GM18502 (cell line): Measurements from ENCODE around the gene CTXND1.

Source experiments
- ATAC-seq: cut with Tn5 transposase; IDR thresholded peaks from one replicate; pipeline ENCODE4 v1.9.1; 2021; ENCODE audit warnings: mild to moderate bottlenecking; ENCODE audit not compliant: unreplicated experiment, poor library complexity

Gene CTXND1

GRCh38 chr15:80184554-80184953 is 67.5 kb downstream of the CTXND1 start:
- ATAC-seq: no peak

GRCh38 chr15:80183886-80184285 is 68.1 kb downstream of the CTXND1 start:
- ATAC-seq: no peak

GRCh38 chr15:80183306-80183705 is 68.7 kb downstream of the CTXND1 start:
- no peak for ATAC-seq

- ATAC-seq: no peak
Observed at GRCh38 chr15:80182611-80183261, 69.3 kb downstream of the CTXND1 start.

- ATAC-seq: no peak
Observed at GRCh38 chr15:80180986-80181385, 71.0 kb downstream of the CTXND1 start.

- ATAC-seq: no peak
Observed at GRCh38 chr15:80180468-80180867, 71.5 kb downstream of the CTXND1 start.

- no peak for ATAC-seq
Observed at GRCh38 chr15:80179935-80180334, 72.1 kb downstream of the CTXND1 start.

GRCh38 chr15:80179025-80179759 is 72.8 kb downstream of the CTXND1 start:
- ATAC-seq: no peak

GRCh38 chr15:80177156-80177555 is 74.9 kb downstream of the CTXND1 start:
- ATAC-seq: no peak

- no peak for ATAC-seq
Observed at GRCh38 chr15:80176443-80176842, 75.6 kb downstream of the CTXND1 start.

- ATAC-seq: no peak
Observed at GRCh38 chr15:80175436-80175835, 76.6 kb downstream of the CTXND1 start.

GRCh38 chr15:80174017-80174746 is 77.8 kb downstream of the CTXND1 start:
- ATAC-seq: no peak

GRCh38 chr15:80173022-80173759 is 78.8 kb downstream of the CTXND1 start:
- ATAC-seq: peak; percentile 55

- no peak for ATAC-seq
Observed at GRCh38 chr15:80172401-80172800, 79.6 kb downstream of the CTXND1 start.

- no peak for ATAC-seq
Observed at GRCh38 chr15:80171787-80172186, 80.2 kb downstream of the CTXND1 start.

- ATAC-seq: no peak
Observed at GRCh38 chr15:80170596-80170995, 81.4 kb downstream of the CTXND1 start.

- ATAC-seq: no peak
Observed at GRCh38 chr15:80169768-80170357, 82.2 kb downstream of the CTXND1 start.

GRCh38 chr15:80168421-80168820 is 83.6 kb downstream of the CTXND1 start:
- no peak for ATAC-seq

GRCh38 chr15:80167936-80168335 is 84.1 kb downstream of the CTXND1 start:
- ATAC-seq: no peak

- ATAC-seq: no peak
Observed at GRCh38 chr15:80163897-80164296, 88.1 kb downstream of the CTXND1 start.
